Myocyte (in vitro differentiated cells): ENCODE measurements around the gene PRR15. TPM values are rescaled to one million over a fixed set of nuclear protein-coding genes. Genes with fewer than 3 reads are reported as not detected.
A peak's percentile ranks its signal among the peaks of the same experiment; 100 is the strongest.
"Not testable (repeated sequence)": the region's sequence is repeated elsewhere in the genome, so short reads cannot be mapped to it uniquely, and the experiment has no call there.

Experiments used
- DNase-seq: peaks from one replicate; pipeline ENCODE4 v3.0.0-alpha.2; 2012; ENCODE audit warnings: low read depth
- polyA plus RNA-seq: library from polyadenylated mRNA; unstranded; fragments of >200 nt; gene quantifications from one replicate; pipeline ENCODE4 v1.2.1, GENCODE V29; 2012; ENCODE audit warnings: missing spikeins
- total RNA-seq: library from RNA; depleted of rRNA; stranded (reverse); fragments of >200 nt; gene quantifications from 2 replicates; pipeline ENCODE4 v1.2.3, GENCODE V29; 2014

The PRR15 gene
- total RNA-seq, result not detected in 2 replicates
- polyA plus RNA-seq, result 1.1 TPM

DNA sequence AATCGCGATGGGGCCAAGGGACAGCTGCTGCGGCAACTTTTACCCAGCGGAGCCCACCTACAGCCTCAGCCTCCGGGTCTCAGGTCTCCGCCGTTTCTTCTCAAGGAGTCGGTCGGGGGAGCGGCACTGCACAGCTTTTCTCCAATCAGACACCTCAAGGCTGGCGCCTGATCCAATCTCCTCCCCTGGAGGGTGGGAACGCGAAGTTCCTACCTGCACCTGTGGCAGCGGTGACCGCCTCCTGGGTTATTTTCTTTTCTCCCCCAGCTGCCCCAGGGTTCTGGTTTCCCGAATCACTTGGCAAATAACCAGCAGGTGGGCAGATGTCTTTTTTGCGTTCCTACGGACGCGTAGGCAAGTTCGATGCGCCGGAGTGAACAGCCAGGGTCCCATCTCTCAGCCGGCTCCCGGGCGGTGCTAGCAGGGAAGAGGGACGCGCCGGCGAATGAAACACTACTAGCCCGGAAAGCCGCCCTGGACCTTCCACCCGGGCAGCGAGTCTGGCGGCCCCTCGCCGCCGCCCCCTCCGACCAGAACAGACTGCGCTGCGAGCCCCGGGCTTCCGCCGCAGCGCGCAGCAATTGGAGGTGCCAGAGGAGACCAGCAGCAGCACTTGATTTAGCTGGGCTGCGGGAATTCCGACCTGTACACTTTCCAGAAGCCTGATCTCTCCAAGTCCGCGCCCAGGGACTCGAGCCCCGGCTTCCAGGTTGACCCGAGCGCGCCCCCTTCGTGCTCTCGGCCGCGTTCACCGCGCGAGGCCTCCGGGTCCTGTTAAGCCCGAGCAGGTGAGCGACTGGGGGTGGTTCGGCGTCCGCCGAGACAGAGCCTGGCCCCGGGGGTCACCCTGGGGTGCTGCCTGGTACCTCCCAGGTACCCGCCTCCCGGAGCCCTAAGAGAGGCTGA, at the start of gene PRR15:
TSS of gene PRR15 (plus strand) at position 246 of the 906 bp plus-strand sequence. CDS start 2,495 bp downstream, outside the sequence.
- peak; percentile 18 for DNase-seq

DNA sequence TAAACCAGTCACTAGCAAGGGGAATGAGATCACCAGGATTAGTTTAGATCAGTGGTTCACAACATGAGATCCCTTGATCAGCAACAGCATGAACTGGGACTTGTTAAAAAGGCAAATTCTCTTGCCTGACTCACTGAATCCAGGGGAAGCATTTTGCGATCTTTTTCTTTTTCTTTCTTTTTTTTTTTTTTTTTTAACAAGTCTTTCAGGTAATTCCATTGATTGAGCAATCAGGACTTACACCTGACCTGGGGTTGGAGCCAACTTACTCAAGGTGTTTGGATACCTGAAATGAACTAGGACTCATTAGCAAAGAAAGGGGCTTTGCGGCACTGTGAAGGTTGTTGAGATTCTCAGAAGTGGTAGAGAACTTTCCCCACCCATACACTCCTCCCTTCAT, 47.1 kb upstream of the PRR15 start:
- peak; percentile 4 for DNase-seq

DNA sequence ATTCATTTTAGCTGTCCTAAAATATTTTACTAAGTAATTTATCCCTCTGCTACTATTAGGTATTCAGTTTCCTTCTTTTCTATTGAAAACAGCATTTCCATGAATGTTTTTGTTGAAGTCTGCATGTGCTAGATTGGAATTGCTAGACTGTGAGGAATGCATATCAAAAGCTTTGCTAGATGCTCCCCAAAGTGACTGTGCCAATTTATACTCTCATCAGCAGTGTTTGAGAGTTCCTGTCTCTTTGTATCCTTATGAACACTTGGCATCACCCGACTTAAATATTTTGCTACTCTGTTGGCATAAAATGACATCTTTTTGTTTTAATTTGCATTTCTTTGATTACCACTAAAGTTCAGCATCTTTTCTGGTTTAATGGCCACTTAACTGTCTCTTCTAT, 45.0 kb upstream of the PRR15 start:
- no peak for DNase-seq

DNA sequence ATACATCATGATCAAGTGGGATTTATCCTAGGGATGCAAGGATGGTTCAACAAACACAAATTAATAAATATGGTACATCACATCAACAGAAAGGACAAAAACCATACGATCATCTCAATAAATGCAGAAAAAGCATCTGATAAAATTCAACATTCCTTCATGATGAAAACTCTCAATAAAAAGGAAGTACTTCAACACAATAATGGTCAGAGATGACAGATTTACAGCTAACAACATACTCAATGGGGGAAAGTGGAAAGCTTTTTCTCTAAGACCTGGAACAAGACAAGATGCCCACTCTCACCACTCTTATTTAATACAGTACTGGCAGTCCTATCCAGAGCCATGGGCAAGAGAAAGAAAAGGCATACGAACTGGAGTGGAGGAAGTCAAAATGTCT, 39.9 kb upstream of the PRR15 start:
- DNase-seq, result no peak

DNA sequence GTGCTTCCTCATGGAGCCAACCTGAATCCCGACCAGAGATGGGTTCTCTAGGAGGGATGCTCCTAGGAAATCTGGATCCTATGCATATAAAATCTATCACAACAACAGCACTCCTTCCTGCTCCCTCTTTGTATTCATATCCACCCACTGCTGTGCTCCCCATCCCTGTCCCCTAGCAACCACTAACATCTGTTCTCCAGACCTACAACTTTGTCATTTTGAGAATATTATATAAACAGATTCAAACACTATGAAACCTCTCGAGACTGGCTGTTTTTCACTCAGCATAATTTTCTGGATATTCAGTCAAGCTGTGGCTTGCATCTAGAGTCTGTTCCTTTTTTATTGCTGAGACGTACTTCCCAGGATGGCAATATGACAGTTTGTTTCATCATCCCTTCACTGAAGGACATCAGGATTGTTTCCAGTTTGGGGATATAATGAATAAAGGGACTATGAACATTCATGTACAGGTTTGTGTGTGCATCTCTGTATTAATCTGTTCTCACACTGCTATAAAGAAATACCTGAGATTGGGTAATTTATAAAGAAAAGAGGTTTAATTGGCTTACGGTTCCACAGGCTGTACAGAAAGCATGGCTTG, 36.0 kb upstream of the PRR15 start:
- DNase-seq, result no peak

GRCh38 chr7:29528526-29528925, 35.1 kb upstream of the PRR15 start:
- DNase-seq, result not testable (repeated sequence)

DNA sequence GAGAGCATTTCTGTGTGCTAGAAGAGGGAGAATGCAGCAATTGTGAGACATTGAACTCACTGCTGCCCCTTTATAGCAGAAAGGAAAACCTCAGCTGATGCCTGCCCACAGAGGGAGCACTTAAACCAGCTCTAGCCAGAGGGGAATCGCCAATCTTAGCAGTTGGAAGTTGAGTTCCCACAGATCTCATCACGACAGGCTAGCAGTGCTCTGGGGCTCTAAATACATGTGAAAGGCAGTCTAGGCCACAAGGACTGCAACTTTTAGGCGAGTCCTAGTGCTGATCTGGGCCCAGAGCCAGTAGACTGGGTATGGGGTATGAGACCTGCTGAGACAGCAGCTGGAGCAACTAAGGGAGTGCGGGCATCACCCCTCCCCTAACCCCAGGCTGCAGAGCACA, 25.2 kb upstream of the PRR15 start:
- DNase-seq, result no peak

- DNase-seq, result no peak
Measured at GRCh38 chr7:29539471-29539870, 24.2 kb upstream of the PRR15 start.

GRCh38 chr7:29547421-29547820, 16.2 kb upstream of the PRR15 start:
- DNase-seq, result no peak

GRCh38 chr7:29548823-29549222, 14.8 kb upstream of the PRR15 start:
- no peak for DNase-seq

DNA sequence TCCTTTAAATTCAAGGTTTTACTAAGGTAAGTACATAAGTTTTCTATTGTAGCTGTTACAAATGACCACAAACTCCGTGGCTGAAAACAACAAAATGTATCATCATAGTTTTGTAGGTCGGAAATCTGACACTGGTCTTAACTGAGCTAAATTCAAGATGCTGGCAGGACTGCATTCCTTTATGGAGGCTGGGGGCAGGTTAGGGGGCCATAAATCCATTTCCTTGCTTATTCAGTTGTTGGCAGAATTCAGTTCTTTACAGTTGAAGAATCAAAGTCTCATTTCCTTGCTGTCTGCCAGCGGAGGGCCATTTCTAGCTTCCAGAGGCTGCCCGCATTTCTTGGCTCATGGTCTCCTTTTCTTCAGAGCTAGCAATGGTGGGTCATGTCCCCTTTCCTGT, 11.2 kb upstream of the PRR15 start:
- no peak for DNase-seq

GRCh38 chr7:29555061-29555460, 8.6 kb upstream of the PRR15 start:
- no peak for DNase-seq

GRCh38 chr7:29556405-29557195, 7.0 kb upstream of the PRR15 start:
- no peak for DNase-seq

DNA sequence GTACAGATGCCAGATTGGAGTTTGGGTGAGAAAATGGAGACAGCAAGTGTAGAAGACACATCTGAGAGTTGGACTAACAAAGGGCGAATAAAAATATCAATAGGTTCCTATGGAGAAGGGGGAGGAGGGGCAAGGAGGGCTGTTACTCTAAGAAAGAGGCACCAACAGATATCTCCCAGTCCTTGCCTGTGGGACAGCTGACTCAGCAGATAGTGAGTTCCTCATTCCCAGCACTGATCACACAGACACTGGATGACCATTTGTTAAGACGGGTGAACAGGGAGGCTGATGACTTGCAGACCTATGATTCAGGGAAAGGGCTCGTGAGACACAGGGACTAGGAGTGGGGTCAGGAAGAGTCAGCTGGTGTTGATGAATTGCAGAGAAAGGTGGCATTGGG, 5.7 kb upstream of the PRR15 start:
- no peak for DNase-seq

GRCh38 chr7:29561271-29561670, 2.4 kb upstream of the PRR15 start:
- no peak for DNase-seq

GRCh38 chr7:29562307-29562706, 1.3 kb upstream of the PRR15 start:
- no peak for DNase-seq

- peak; percentile 45 for DNase-seq
Measured at GRCh38 chr7:29564496-29565223, 1.0 kb downstream of the PRR15 start.

DNA sequence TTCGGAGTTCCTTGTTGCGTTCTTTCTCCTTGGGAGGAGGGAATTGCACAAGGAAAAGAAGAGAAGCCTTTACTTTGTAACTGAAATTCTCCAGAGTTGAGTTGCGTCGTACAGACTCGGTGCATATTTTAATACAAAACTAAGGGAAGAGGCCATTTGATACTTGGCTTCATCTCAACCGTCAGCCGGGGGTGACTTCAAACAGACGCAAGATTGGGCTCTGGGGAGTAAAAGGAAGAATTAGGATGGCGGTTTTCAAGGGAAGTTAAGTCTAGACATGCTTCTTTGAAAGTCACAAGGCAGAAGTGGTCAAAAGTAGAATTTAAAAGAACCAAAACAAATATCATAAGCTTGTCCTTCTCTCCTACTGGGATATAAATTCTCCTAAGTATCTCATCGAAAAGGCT, 1.6 kb downstream of the PRR15 start:
- no peak for DNase-seq

DNA sequence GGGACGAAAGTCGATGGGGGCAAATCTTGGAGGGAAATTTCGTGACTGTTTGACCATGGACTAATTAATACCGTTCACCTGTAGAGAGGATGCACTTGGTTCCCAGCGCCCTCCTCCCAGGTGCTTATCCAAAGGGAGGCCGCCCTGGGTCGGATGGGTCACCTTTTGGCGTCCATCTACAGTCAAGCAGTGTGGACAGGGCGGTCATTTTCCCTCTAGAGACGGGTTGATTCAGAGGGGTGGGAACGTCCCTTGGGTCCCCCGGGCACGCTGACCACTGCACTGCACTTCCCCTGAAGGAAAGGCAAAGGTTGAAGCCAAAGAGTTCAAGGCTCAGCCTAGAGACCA, 2.0 kb downstream of the PRR15 start:
- no peak for DNase-seq

DNA sequence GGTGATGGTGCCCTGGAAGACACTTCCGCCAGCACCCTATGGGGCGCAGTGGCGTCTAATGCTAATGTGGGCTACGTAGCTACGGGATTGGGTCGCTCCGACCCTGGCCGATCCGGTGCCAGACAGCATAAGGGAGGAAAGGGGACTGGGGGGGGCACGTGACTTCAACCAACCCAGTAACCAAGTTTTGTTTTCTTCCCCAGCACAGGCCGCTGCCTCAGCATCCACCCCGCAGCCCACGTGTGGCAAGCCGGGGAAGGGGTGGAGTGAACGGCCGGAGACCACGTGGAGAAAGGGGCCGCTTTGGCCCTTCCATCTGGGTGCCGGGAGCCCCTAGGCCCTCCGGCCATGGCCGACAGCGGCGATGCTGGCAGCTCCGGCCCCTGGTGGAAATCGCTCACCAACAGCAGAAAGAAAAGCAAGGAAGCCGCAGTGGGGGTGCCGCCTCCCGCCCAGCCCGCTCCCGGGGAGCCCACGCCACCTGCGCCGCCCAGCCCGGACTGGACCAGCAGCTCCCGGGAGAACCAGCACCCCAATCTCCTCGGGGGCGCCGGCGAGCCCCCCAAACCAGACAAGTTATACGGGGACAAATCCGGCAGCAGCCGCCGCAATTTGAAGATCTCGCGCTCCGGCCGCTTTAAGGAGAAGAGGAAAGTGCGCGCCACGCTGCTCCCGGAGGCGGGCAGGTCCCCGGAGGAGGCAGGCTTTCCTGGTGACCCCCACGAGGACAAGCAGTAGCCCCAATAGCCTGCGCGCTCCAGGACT, 2.5 kb downstream of the PRR15 start:
- no peak for DNase-seq

DNA sequence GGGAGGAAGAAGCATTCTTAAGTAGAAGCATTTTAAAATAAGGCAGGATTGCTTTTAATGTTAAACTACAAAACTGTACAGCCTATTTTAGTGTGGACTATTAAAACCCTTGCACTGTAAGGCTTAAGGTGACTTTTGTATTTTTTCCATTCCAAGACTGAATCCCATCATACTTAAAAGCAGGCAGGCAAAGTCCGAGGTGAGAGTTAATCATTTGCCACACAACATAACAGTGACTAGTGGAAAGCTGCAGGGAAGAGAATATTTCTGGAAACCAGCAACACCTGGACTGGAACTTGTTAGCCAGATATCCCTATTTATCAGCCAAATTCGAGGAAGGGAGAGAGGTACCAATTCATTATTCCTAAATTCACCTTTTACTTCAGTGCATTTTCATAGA, 3.5 kb downstream of the PRR15 start:
- no peak for DNase-seq
